ENCODE measurements around the gene SMARCA1. TPM values are rescaled to one million over a fixed set of nuclear protein-coding genes. Genes with fewer than 3 reads are reported as not detected.

Gene SMARCA1
- total RNA-seq, 1 experiment from 2014 or later: 46.1 TPM

DNA sequence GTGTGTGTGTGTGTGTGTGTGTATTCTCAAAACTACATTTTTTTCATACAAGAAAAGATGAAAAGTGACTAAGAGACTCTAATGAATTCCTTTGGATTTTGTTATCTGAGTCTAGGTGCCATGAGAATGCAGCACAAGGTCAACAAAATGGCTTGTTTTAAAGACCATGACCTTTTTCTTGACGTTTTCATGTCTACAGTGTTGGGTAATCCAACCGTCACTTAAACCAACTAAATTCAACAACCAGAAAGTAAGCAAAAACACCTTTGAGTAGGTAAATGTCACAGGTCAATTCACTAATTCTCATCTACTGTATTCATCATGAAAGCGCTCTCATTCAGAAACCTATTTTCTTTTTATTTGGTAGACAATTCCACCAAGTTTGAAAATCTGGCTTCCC is 3.1 kb downstream of the SMARCA1 start:
- ChIA-PET CTCF (no interaction called here), POLR2A (no interaction called here)
- no peak overlapping the region for H3K4me3 Mint-ChIP-seq
- H3K9me3 Mint-ChIP-seq: peaks cover 5% of the 10 kb centered on the region
- peaks cover 20% of the 10 kb centered on the region for H3K4me1 Mint-ChIP-seq
- H3K36me3 Mint-ChIP-seq: peaks cover 5% of the 10 kb centered on the region; the same call in 1 of the 2 replicates
- H3K27me3 Mint-ChIP-seq (ENCODE audit: low read depth): peaks cover 3% of the 10 kb centered on the region; the same call in 1 of the 2 replicates
- DNase-seq (ENCODE audit: low spot score): no peak
- ATAC-seq: no peak
- H3K27ac Mint-ChIP-seq: peak overlapping the region; percentile 32; the same call in 1 of the 2 replicates
- TF ChIP-seq IRF1 (CRISPR knock-in tag; IDR thresholded peaks at IDR 0.05) (no peak), ZNF396 (CRISPR knock-in tag; IDR thresholded peaks at IDR 0.05; ENCODE audit: borderline replicate concordance) (no peak), MXD4 (CRISPR knock-in tag; IDR thresholded peaks at IDR 0.05; ENCODE audit: borderline replicate concordance) (no peak), ESRRA (CRISPR knock-in tag; IDR thresholded peaks at IDR 0.05; ENCODE audit: borderline replicate concordance) (no peak), CREB1 (CRISPR knock-in tag; IDR thresholded peaks at IDR 0.05) (no peak), ZNF138 (CRISPR knock-in tag; conservative IDR thresholded peaks at IDR 0.05) (no peak), JAZF1 (CRISPR knock-in tag; IDR thresholded peaks at IDR 0.05) (no peak), CREM (CRISPR knock-in tag; IDR thresholded peaks at IDR 0.05) (no peak), MYBL2 (CRISPR knock-in tag; IDR thresholded peaks at IDR 0.05) (no peak), ZNF263 (CRISPR knock-in tag; IDR thresholded peaks at IDR 0.05; ENCODE audit: low read depth) (no peak), ERG (CRISPR knock-in tag; IDR thresholded peaks at IDR 0.05) (no peak), ZNF416 (CRISPR knock-in tag; IDR thresholded peaks at IDR 0.05) (no peak), ZNF423 (CRISPR knock-in tag; IDR thresholded peaks at IDR 0.05) (no peak), OVOL2 (CRISPR knock-in tag; IDR thresholded peaks at IDR 0.05; ENCODE audit: borderline replicate concordance) (no peak), ZNF121 (CRISPR knock-in tag; IDR thresholded peaks at IDR 0.05) (no peak)
- TF ChIP-seq, protein P1, sequence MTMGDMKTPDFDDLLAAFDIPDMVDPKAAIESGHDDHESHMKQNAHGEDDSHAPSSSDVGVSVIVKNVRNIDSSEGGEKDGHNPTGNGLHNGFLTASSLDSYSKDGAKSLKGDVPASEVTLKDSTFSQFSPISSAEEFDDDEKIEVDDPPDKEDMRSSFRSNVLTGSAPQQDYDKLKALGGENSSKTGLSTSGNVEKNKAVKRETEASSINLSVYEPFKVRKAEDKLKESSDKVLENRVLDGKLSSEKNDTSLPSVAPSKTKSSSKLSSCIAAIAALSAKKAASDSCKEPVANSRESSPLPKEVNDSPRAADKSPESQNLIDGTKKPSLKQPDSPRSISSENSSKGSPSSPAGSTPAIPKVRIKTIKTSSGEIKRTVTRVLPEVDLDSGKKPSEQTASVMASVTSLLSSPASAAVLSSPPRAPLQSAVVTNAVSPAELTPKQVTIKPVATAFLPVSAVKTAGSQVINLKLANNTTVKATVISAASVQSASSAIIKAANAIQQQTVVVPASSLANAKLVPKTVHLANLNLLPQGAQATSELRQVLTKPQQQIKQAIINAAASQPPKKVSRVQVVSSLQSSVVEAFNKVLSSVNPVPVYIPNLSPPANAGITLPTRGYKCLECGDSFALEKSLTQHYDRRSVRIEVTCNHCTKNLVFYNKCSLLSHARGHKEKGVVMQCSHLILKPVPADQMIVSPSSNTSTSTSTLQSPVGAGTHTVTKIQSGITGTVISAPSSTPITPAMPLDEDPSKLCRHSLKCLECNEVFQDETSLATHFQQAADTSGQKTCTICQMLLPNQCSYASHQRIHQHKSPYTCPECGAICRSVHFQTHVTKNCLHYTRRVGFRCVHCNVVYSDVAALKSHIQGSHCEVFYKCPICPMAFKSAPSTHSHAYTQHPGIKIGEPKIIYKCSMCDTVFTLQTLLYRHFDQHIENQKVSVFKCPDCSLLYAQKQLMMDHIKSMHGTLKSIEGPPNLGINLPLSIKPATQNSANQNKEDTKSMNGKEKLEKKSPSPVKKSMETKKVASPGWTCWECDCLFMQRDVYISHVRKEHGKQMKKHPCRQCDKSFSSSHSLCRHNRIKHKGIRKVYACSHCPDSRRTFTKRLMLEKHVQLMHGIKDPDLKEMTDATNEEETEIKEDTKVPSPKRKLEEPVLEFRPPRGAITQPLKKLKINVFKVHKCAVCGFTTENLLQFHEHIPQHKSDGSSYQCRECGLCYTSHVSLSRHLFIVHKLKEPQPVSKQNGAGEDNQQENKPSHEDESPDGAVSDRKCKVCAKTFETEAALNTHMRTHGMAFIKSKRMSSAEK (CRISPR knock-in tag; IDR thresholded peaks at IDR 0.05; ENCODE audit: borderline replicate concordance): no peak
- TF ChIP-seq, protein P2, sequence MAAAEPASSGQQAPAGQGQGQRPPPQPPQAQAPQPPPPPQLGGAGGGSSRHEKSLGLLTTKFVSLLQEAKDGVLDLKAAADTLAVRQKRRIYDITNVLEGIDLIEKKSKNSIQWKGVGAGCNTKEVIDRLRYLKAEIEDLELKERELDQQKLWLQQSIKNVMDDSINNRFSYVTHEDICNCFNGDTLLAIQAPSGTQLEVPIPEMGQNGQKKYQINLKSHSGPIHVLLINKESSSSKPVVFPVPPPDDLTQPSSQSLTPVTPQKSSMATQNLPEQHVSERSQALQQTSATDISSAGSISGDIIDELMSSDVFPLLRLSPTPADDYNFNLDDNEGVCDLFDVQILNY (CRISPR knock-in tag; IDR thresholded peaks at IDR 0.05): no peak

- Mint-ChIP-seq H3K27me3 (ENCODE audit: low read depth) (no peaks in the 10 kb centered on the region), H3K27ac (no peak overlapping the region), H3K36me3 (peaks cover 20% of the 10 kb centered on the region), H3K4me3 (no peak overlapping the region), H3K9me3 (no peaks in the 10 kb centered on the region), H3K4me1 (peaks cover 20% of the 10 kb centered on the region)
- DNase-seq (ENCODE audit: low spot score) (no peak), ATAC-seq (no peak)
- POLR2A ChIA-PET: no interaction called here
- CTCF ChIA-PET: no interaction called here
- TF ChIP-seq, protein P3, sequence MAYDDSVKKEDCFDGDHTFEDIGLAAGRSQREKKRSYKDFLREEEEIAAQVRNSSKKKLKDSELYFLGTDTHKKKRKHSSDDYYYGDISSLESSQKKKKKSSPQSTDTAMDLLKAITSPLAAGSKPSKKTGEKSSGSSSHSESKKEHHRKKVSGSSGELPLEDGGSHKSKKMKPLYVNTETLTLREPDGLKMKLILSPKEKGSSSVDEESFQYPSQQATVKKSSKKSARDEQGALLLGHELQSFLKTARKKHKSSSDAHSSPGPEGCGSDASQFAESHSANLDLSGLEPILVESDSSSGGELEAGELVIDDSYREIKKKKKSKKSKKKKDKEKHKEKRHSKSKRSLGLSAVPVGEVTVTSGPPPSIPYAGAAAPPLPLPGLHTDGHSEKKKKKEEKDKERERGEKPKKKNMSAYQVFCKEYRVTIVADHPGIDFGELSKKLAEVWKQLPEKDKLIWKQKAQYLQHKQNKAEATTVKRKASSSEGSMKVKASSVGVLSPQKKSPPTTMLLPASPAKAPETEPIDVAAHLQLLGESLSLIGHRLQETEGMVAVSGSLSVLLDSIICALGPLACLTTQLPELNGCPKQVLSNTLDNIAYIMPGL (CRISPR knock-in tag; IDR thresholded peaks at IDR 0.05): no peak
- TF ChIP-seq ETV6 (CRISPR knock-in tag; IDR thresholded peaks at IDR 0.05): no peak
- TF ChIP-seq HMGA2 (CRISPR knock-in tag; IDR thresholded peaks at IDR 0.05): no peak
- TF ChIP-seq ATF3 (CRISPR knock-in tag; conservative IDR thresholded peaks at IDR 0.05): no peak
- no peak for TF ChIP-seq ELF4 (CRISPR knock-in tag; IDR thresholded peaks at IDR 0.05; ENCODE audit: low read depth)
- no peak for TF ChIP-seq SMAD3 (CRISPR knock-in tag; IDR thresholded peaks at IDR 0.05; ENCODE audit: borderline replicate concordance)
- no peak for TF ChIP-seq ZNF263 (CRISPR knock-in tag; IDR thresholded peaks at IDR 0.05; ENCODE audit: low read depth)
- TF ChIP-seq ATF6 (CRISPR knock-in tag; IDR thresholded peaks at IDR 0.05): no peak
- TF ChIP-seq ZNF232 (CRISPR knock-in tag; IDR thresholded peaks at IDR 0.05): no peak
Observed at GRCh38 chrX:129516402-129516801, 6.9 kb downstream of the SMARCA1 start.

Data from WTC11 (cell line).